Lower lobe of right lung (tissue), 2 donors: ENCODE data around the gene HNRNPL. TPM values are rescaled to one million over a fixed set of nuclear protein-coding genes. Genes with fewer than 3 reads are reported as not detected.
"Not testable (repeated sequence)": the region's sequence is repeated elsewhere in the genome, so short reads cannot be mapped to it uniquely, and the experiment has no call there.

Source experiments
- ATAC-seq, 2 donors: fragments of 200-7000 bp; cut with Tn5 transposase; one replicate each; pipeline ENCODE4 v1.9.1; 2020 to 2022; ENCODE audit warnings: mild to moderate bottlenecking in 2 of 2, moderate library complexity in 2 of 2
- DNase-seq: peaks from one replicate; pipeline ENCODE4 v3.0.0-alpha.2; 2020
- H3K27ac ChIP-seq: fragments of 200-600 bp; one replicate; pipeline ENCODE4 v1.8.0; 2022
- H3K27me3 ChIP-seq: fragments of 200-600 bp; one replicate; pipeline ENCODE4 v1.8.0; 2022; ENCODE audit warnings: low read depth
- H3K36me3 ChIP-seq: fragments of 200-600 bp; one replicate; pipeline ENCODE4 v1.8.0; 2022; ENCODE audit warnings: mild to moderate bottlenecking
- H3K4me1 ChIP-seq: fragments of 200-600 bp; one replicate; pipeline ENCODE4 v1.8.0; 2022
- H3K4me3 ChIP-seq: fragments of 200-600 bp; one replicate; pipeline ENCODE4 v1.8.0; 2022; ENCODE audit warnings: mild to moderate bottlenecking
- H3K9me3 ChIP-seq: fragments of 200-600 bp; one replicate; pipeline ENCODE4 v1.8.0; 2022
- intact Hi-C: fragments of 100-400 bp; cut with DNase I; formaldehyde crosslinking; loops from one replicate; pipeline ENCODE4 v1.11.0; 2022
- total RNA-seq: library from RNA; stranded (reverse); fragmentation: NEBNext Ultra II Directional; extraction: Animal tissue kit (Norgen Biotek cat#: 25700); gene quantifications from one replicate; pipeline ENCODE4 v1.2.1, GENCODE V29; 2021
- TF ChIP-seq, protein P1 (sequence below): fragments of 200-600 bp; IDR thresholded peaks from one replicate; pipeline ENCODE4 v1.8.0; 2022; ENCODE audit warnings: antibody characterized with exemption, mild to moderate bottlenecking
- donor health status: DM: no; HTN: yes; CAD: no; lungs with severe emphysema.

The HNRNPL gene
- total RNA-seq, 1 donor from 2014 or later: 274 TPM

- intact Hi-C loops: no loop called here
- TF ChIP-seq, protein P1, sequence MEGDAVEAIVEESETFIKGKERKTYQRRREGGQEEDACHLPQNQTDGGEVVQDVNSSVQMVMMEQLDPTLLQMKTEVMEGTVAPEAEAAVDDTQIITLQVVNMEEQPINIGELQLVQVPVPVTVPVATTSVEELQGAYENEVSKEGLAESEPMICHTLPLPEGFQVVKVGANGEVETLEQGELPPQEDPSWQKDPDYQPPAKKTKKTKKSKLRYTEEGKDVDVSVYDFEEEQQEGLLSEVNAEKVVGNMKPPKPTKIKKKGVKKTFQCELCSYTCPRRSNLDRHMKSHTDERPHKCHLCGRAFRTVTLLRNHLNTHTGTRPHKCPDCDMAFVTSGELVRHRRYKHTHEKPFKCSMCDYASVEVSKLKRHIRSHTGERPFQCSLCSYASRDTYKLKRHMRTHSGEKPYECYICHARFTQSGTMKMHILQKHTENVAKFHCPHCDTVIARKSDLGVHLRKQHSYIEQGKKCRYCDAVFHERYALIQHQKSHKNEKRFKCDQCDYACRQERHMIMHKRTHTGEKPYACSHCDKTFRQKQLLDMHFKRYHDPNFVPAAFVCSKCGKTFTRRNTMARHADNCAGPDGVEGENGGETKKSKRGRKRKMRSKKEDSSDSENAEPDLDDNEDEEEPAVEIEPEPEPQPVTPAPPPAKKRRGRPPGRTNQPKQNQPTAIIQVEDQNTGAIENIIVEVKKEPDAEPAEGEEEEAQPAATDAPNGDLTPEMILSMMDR: no peak
- Histone ChIP-seq H3K9me3 (no peaks in the 10 kb centered on the region), H3K27me3 (no peaks in the 10 kb centered on the region), H3K4me3 (peak overlapping the region; percentile 71), H3K27ac (no peak overlapping the region), H3K36me3 (peaks cover 53% of the 10 kb centered on the region), H3K4me1 (peaks cover 35% of the 10 kb centered on the region)
- DNase-seq (no peak), ATAC-seq (no peak)
Measured at GRCh38 chr19:38830039-38830733, 19.6 kb downstream of the HNRNPL start.

- H3K27me3 ChIP-seq, DNase-seq, ATAC-seq, H3K9me3 ChIP-seq, H3K4me3 ChIP-seq, intact Hi-C loops, H3K27ac ChIP-seq: not testable (repeated sequence)
- Histone ChIP-seq H3K4me1 (peaks cover 35% of the 10 kb centered on the region), H3K36me3 (peaks cover 62% of the 10 kb centered on the region)
Measured at GRCh38 chr19:38829203-38829602, 20.6 kb downstream of the HNRNPL start.

GRCh38 chr19:38826856-38827551 is 22.8 kb downstream of the HNRNPL start:
- TF ChIP-seq, protein P1: no peak
- no peak for DNase-seq
- H3K27me3 ChIP-seq: no peaks in the 10 kb centered on the region
- H3K9me3 ChIP-seq: no peaks in the 10 kb centered on the region
- H3K4me1 ChIP-seq: peaks cover 24% of the 10 kb centered on the region
- H3K27ac ChIP-seq: no peak overlapping the region
- intact Hi-C loops: no loop called here
- peaks cover 81% of the 10 kb centered on the region for H3K36me3 ChIP-seq
- no peak overlapping the region for H3K4me3 ChIP-seq
- no peak for ATAC-seq

DNA sequence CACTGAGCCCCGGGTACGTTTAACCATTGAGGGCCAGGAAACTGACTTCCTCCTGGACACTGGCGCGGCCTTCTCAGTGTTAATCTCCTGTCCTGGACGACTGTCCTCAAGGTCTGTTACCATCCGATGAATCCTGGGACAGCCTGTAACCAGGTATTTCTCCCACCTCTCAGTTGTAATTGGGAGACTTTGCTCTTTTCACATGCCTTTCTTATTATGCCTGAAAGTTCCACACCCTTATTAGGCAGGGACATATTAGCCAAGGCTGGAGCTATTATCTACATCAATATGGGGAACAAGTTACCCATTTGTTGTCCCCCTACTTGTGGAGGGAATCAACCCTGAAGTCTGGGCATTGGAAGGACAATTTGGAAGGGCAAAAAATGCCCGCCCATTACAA is 23.9 kb downstream of the HNRNPL start:
- H3K9me3 ChIP-seq, DNase-seq, H3K27me3 ChIP-seq, H3K4me3 ChIP-seq, intact Hi-C loops, ATAC-seq, H3K27ac ChIP-seq: not testable (repeated sequence)
- Histone ChIP-seq H3K36me3 (peaks cover 86% of the 10 kb centered on the region), H3K4me1 (peaks cover 23% of the 10 kb centered on the region)

- H3K27me3 ChIP-seq, intact Hi-C loops, H3K4me1 ChIP-seq, H3K9me3 ChIP-seq, DNase-seq, H3K4me3 ChIP-seq, H3K27ac ChIP-seq, ATAC-seq: not testable (repeated sequence)
- H3K36me3 ChIP-seq: peaks cover 84% of the 10 kb centered on the region
Measured at GRCh38 chr19:38821230-38821825, 28.5 kb downstream of the HNRNPL start.

GRCh38 chr19:38819231-38819920 is 30.4 kb downstream of the HNRNPL start:
- Histone ChIP-seq H3K36me3 (peaks cover 83% of the 10 kb centered on the region), H3K9me3 (no peaks in the 10 kb centered on the region), H3K27me3 (no peaks in the 10 kb centered on the region), H3K4me3 (no peak overlapping the region), H3K27ac (no peak overlapping the region), H3K4me1 (no peaks in the 10 kb centered on the region)
- DNase-seq (no peak), ATAC-seq (no peak)
- TF ChIP-seq, protein P1: no peak
- intact Hi-C loops: no loop called here
